ENCODE data around the gene LUM. TPM values are rescaled to one million over a fixed set of nuclear protein-coding genes. Genes with fewer than 3 reads are reported as not detected.

Gene LUM
- total RNA-seq, 1 experiment from 2014 or later: not detected

DNA sequence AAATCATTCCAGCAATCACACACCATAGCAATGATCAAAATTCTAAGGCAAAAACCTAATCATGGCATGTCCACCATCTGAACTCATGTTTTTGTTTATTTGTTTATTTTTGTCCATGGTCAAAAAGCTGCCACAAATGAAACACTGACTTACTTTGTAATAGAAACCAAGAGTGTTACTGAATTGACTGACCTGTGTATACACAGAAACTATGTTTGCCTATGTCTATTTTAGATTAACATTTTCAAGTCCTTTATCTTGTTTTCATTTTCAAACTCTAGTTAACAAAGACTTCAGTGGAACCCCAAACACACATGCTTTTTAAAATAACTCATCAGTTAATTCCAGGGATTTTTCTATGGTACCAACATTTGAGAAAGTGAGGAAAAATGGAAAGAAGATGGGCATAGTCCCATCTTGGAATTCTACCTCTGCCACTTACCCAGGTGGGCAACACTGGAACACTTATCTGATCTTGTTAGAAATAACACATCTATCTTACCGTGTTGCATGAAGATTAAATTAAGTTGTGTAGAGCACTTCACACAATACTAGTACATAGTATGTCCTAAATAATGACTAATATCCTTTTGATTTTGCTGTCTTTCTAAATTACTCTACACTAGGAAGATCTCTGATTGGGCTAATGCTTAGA, 6.4 kb downstream of the LUM start:
- TF ChIP-seq, protein P1, sequence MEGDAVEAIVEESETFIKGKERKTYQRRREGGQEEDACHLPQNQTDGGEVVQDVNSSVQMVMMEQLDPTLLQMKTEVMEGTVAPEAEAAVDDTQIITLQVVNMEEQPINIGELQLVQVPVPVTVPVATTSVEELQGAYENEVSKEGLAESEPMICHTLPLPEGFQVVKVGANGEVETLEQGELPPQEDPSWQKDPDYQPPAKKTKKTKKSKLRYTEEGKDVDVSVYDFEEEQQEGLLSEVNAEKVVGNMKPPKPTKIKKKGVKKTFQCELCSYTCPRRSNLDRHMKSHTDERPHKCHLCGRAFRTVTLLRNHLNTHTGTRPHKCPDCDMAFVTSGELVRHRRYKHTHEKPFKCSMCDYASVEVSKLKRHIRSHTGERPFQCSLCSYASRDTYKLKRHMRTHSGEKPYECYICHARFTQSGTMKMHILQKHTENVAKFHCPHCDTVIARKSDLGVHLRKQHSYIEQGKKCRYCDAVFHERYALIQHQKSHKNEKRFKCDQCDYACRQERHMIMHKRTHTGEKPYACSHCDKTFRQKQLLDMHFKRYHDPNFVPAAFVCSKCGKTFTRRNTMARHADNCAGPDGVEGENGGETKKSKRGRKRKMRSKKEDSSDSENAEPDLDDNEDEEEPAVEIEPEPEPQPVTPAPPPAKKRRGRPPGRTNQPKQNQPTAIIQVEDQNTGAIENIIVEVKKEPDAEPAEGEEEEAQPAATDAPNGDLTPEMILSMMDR (conservative IDR thresholded peaks at IDR 0.05): no peak
- Histone ChIP-seq H2BK12ac (ENCODE audit: insufficient read length, low read depth, low read length) (no peak overlapping the region), H2BK5ac (ENCODE audit: insufficient read length, low read length) (no peak overlapping the region), H3T11ph (ENCODE audit: low read length) (no peak overlapping the region), H3K27me3 (ENCODE audit: insufficient read depth, low read length) (no peaks in the 10 kb centered on the region), H3K18ac (ENCODE audit: insufficient read length, low read depth, low read length) (no peak overlapping the region), H2BK20ac (ENCODE audit: low read depth, low read length, poor library complexity, severe bottlenecking) (no peak overlapping the region), H2AK5ac (ENCODE audit: insufficient read length, low read length) (no peak overlapping the region), H3K56ac (ENCODE audit: insufficient read length, low read depth, low read length) (no peak overlapping the region), H3K23me2 (ENCODE audit: insufficient read length, low read depth, low read length, poor library complexity, severe bottlenecking) (no peaks in the 10 kb centered on the region), H4K20me1 (ENCODE audit: control insufficient read depth, insufficient read depth, insufficient read length) (no peaks in the 10 kb centered on the region), H3K4me1 (ENCODE audit: insufficient read depth, low read length) (no peaks in the 10 kb centered on the region), H3K4ac (ENCODE audit: low read depth, low read length) (no peak overlapping the region), H3K9me3 (ENCODE audit: control insufficient read depth, low read depth, low read length) (no peaks in the 10 kb centered on the region), H3K79me1 (ENCODE audit: insufficient read depth, low read depth, low read length, poor library complexity, severe bottlenecking) (no peaks in the 10 kb centered on the region), H3K23ac (ENCODE audit: insufficient read length, low read depth, low read length) (no peak overlapping the region), H3K27ac (ENCODE audit: insufficient read length, low read depth, low read length) (no peak overlapping the region), H3K79me2 (ENCODE audit: insufficient read depth, low read length) (no peaks in the 10 kb centered on the region), H3K4me2 (ENCODE audit: insufficient read depth, insufficient read length, low read length) (no peak overlapping the region), H4K91ac (ENCODE audit: insufficient read length, low read depth, low read length) (no peak overlapping the region), H4K8ac (replicated peaks; ENCODE audit: insufficient read length, low read depth, low read length) (no peak overlapping the region), H3K9ac (ENCODE audit: extremely low read depth, insufficient read length, low read length) (no peak overlapping the region), H4K5ac (ENCODE audit: insufficient read length, low read depth, low read length) (no peak overlapping the region), H2BK120ac (ENCODE audit: low read depth, low read length, poor library complexity, severe bottlenecking) (no peak overlapping the region), H2BK15ac (ENCODE audit: low read depth, low read length) (no peak overlapping the region), H3K14ac (ENCODE audit: insufficient read depth, low read length) (no peak overlapping the region), H2AFZ (ENCODE audit: low read length) (no peak overlapping the region)
- Mint-ChIP-seq H3K9me3 (no peaks in the 10 kb centered on the region; a peak in 1 of 5 replicates), H3K27ac (no peak overlapping the region), H3K36me3 (ENCODE audit: insufficient read depth in 1 of 3, low read depth in 3 of 3) (no peaks in the 10 kb centered on the region), H3K4me1 (peaks cover 3 to 6% of the 10 kb centered on the region in 2 experiments; a peak in 3 of 4 replicates), H3K27me3 (ENCODE audit: low read depth) (peaks cover 2% of the 10 kb centered on the region; the same call in 1 of the 2 replicates), H3K4me3 (no peak overlapping the region)
- WGBS (ENCODE audit: extremely low coverage, insufficient read length, low lambda C conversion rate): no CpG with 5 or more reads among the region's 1 CpG
- DNase-seq: no peak

All from H9 (cell line).